ENCODE data around the gene PCSK5. TPM values are rescaled to one million over a fixed set of nuclear protein-coding genes. Genes with fewer than 3 reads are reported as not detected.

The PCSK5 gene
- total RNA-seq, 1 experiment from 2014 or later, result 6.9 TPM

GRCh38 chr9:76231001-76231400, 340.5 kb downstream of the PCSK5 start:
- no TSS peak for BruUV-seq (replicated peaks)
- no peaks in the 10 kb centered on the region for H3K79me2 ChIP-seq (ENCODE audit: insufficient read depth, low read length)
- DNase-seq (ENCODE audit: low read depth, low spot score), result no peak
- ChIA-PET POLR2A (no interaction called here), RAD21 (ENCODE audit: low non-redundant PET in 1 of 2, low total read pairs in 2 of 2, uncharacterized antibody in 2 of 2, unreplicated experiment in 2 of 2) (no interaction called here), CTCF (no interaction called here)
- no peak overlapping the region for H2AFZ ChIP-seq (ENCODE audit: low read depth, low read length, poor library complexity, severe bottlenecking)
- H3K27me3 ChIP-seq (ENCODE audit: insufficient read depth, low read length), result no peaks in the 10 kb centered on the region
- H4K20me1 ChIP-seq (ENCODE audit: insufficient read depth), result no peaks in the 10 kb centered on the region
- H3K9me2 ChIP-seq (ENCODE audit: insufficient read depth), result no peaks in the 10 kb centered on the region; the same call in 1 of the 2 replicates
- no peak for ATAC-seq
- H3K4me1 ChIP-seq (ENCODE audit: control insufficient read depth in 1 of 2, insufficient read depth in 2 of 2, low read length in 2 of 2), result no peaks in the 10 kb centered on the region
- intact Hi-C loops (cut with micrococcal nuclease), result no loop called here
- no peak for TF ChIP-seq YY1 (IDR thresholded peaks at IDR 0.05; ENCODE audit: extremely low read depth, insufficient replicate concordance, low read depth, low read length)
- TF ChIP-seq SRF (IDR thresholded peaks at IDR 0.05; ENCODE audit: low read depth), result no peak
- TF ChIP-seq EZH2phosphoT487 (IDR thresholded peaks at IDR 0.05; ENCODE audit: borderline replicate concordance), result no peak
- no peak for TF ChIP-seq EGR1 (IDR thresholded peaks at IDR 0.05; ENCODE audit: low read depth)
- no peak for TF ChIP-seq RAD21 (IDR thresholded peaks at IDR 0.05; ENCODE audit: low read depth)
- no peak overlapping the region for H3K27ac ChIP-seq (ENCODE audit: low read depth, low read length)
- H3K9ac ChIP-seq (ENCODE audit: low read length), result no peak overlapping the region
- H3K36me3 ChIP-seq (ENCODE audit: control insufficient read depth in 1 of 2, insufficient read depth in 2 of 2, low read length in 2 of 2), result no peaks in the 10 kb centered on the region
- H3K4me3 ChIP-seq (replicated peaks in 1 of 2; ENCODE audit: low read depth in 1 of 2, low read length in 2 of 2), result no peak overlapping the region
- H3K4me2 ChIP-seq (ENCODE audit: low read length), result no peak overlapping the region
- no peaks in the 10 kb centered on the region for H3K9me3 ChIP-seq (ENCODE audit: control insufficient read depth in 1 of 2, insufficient read depth in 1 of 2, low read depth in 1 of 2, low read length in 2 of 2)

GRCh38 chr9:76232861-76233489, 342.5 kb downstream of the PCSK5 start:
- no peaks in the 10 kb centered on the region for H3K79me2 ChIP-seq (ENCODE audit: insufficient read depth, low read length)
- no peak overlapping the region for H2AFZ ChIP-seq (ENCODE audit: low read depth, low read length, poor library complexity, severe bottlenecking)
- no peak overlapping the region for H3K9ac ChIP-seq (ENCODE audit: low read length)
- no peaks in the 10 kb centered on the region for H3K9me3 ChIP-seq (ENCODE audit: control insufficient read depth in 1 of 2, insufficient read depth in 1 of 2, low read depth in 1 of 2, low read length in 2 of 2)
- no TSS peak for BruUV-seq (replicated peaks)
- H3K36me3 ChIP-seq (ENCODE audit: control insufficient read depth in 1 of 2, insufficient read depth in 2 of 2, low read length in 2 of 2), result no peaks in the 10 kb centered on the region
- ChIA-PET CTCF (no interaction called here), RAD21 (ENCODE audit: low non-redundant PET in 1 of 2, low total read pairs in 2 of 2, uncharacterized antibody in 2 of 2, unreplicated experiment in 2 of 2) (no interaction called here), POLR2A (no interaction called here)
- H3K4me3 ChIP-seq (replicated peaks in 1 of 2; ENCODE audit: low read depth in 1 of 2, low read length in 2 of 2), result no peak overlapping the region
- ATAC-seq (no peak), DNase-seq (ENCODE audit: low read depth, low spot score) (no peak)
- no peak overlapping the region for H3K27ac ChIP-seq (ENCODE audit: low read depth, low read length)
- H3K27me3 ChIP-seq (ENCODE audit: insufficient read depth, low read length), result no peaks in the 10 kb centered on the region
- no peak for TF ChIP-seq EZH2 (IDR thresholded peaks at IDR 0.05)
- TF ChIP-seq SP1 (IDR thresholded peaks at IDR 0.05; ENCODE audit: low read depth), result no peak
- no peak for TF ChIP-seq SIN3A (IDR thresholded peaks at IDR 0.05; ENCODE audit: low read depth)
- no peak for TF ChIP-seq ZNF274 (IDR thresholded peaks at IDR 0.05; ENCODE audit: low read depth, low read length)
- no peak for TF ChIP-seq TCF7L2 (IDR thresholded peaks at IDR 0.05; ENCODE audit: borderline replicate concordance, extremely low read depth, insufficient read depth, insufficient read length)
- no peak for TF ChIP-seq POLR2A (IDR thresholded peaks at IDR 0.05; ENCODE audit: borderline replicate concordance, extremely low read depth, insufficient read depth, insufficient read length)
- no peak for TF ChIP-seq RAD21 (IDR thresholded peaks at IDR 0.05; ENCODE audit: low read depth)
- H4K20me1 ChIP-seq (ENCODE audit: insufficient read depth), result no peaks in the 10 kb centered on the region
- H3K9me2 ChIP-seq (ENCODE audit: insufficient read depth), result no peaks in the 10 kb centered on the region; the same call in 1 of the 2 replicates
- no peak overlapping the region for H3K4me2 ChIP-seq (ENCODE audit: low read length)
- H3K4me1 ChIP-seq (ENCODE audit: control insufficient read depth in 1 of 2, insufficient read depth in 2 of 2, low read length in 2 of 2), result no peaks in the 10 kb centered on the region
- intact Hi-C loops (cut with micrococcal nuclease), result no loop called here
